ENCODE measurements around the gene STRAP.

The STRAP gene

GRCh38 chr12:15882118-15882971 is at the start of gene STRAP:
Gene STRAP, plus strand, starts transcription at chr12:15882387. Its CDS starts 321 bp downstream, at chr12:15882708.
- no peaks in the 10 kb centered on the region for H3K9me3 ChIP-seq
- H3K4me1 ChIP-seq: peaks cover 29% of the 10 kb centered on the region
- no peaks in the 10 kb centered on the region for H3K27me3 ChIP-seq (ENCODE audit: low read depth)
- in situ Hi-C loops (cut with MboI; ENCODE audit: low sequenced_read_pairs): loop anchor here (25.0 kb wide), 1 partner anchor 1095 kb away; no protein-coding TSS in a partner anchor
- peak; percentile 94 to 95 for DNase-seq (ENCODE audit: low spot score in 2 of 2)
- peaks cover 19% of the 10 kb centered on the region for H3K36me3 ChIP-seq (replicated peaks)
- H3K4me3 ChIP-seq: peak within 1 kb of the TSS; percentile 87

DNA sequence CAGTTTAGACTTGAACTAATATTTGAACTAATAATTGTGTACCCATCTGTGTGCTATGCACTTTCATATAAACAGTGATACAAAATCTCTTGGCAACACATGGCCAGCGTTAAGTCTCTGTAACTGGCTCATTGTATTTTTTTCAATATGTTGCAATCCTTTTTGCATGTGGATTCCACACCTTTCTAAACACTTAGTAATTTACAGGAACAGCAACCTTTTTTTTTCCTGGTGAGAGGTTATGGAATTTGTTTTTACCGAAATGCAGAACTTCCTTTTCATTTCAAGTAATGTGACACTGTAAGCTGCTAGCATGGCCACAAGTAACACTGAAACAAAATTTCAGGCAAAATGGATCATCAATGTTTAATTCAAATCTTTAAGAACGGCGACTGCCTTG is 47.6 kb upstream of the STRAP start:
- no peak for DNase-seq (ENCODE audit: low spot score in 2 of 2)
- in situ Hi-C loops (cut with MboI; ENCODE audit: low sequenced_read_pairs): no loop called here
- no peaks in the 10 kb centered on the region for H3K4me1 ChIP-seq

DNA sequence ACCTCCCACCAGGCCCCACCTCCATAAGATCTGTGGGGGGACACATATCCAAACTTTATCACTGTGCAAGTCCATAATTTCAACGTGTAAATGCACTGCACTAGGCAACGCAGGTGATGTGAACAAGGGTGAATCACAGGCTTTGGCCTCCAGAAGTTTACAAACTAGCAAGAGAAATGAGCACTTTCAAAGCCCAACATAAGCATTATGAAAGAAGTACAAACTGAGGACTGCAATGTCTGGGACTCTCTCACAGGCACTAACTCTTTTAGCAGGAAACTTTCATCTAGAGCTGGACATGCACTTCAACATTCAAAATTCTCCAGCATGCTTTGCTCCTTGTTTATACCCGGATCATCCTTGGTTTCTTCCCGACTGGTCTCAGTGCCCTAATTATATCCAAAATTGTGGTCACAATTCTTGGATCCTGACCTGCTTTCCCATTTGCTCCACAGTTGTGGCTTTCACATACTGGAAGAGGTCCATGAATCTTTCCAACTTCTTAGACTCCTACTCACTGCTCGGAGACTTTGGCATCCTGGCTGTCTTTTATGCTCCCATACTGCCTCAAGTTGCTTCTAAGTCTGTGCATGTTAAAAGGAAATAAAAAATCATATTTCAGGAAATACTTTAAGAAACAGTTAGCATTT is 44.9 kb upstream of the STRAP start:
- Histone ChIP-seq H3K27me3 (ENCODE audit: low read depth) (no peaks in the 10 kb centered on the region), H3K4me3 (no peak overlapping the region), H3K36me3 (replicated peaks) (no peaks in the 10 kb centered on the region), H3K4me1 (0 out of 2 replicates have a peak, but pooled peaks cover 3% of the 10 kb centered on the region), H3K9me3 (no peaks in the 10 kb centered on the region)
- no peak for DNase-seq (ENCODE audit: low spot score in 2 of 2)
- in situ Hi-C loops (cut with MboI; ENCODE audit: low sequenced_read_pairs): no loop called here

More for the DNA sequence above, 47.6 kb upstream of the STRAP start:
- Histone ChIP-seq H3K36me3 (replicated peaks) (no peaks in the 10 kb centered on the region), H3K27me3 (ENCODE audit: low read depth) (no peaks in the 10 kb centered on the region), H3K4me3 (no peak overlapping the region), H3K9me3 (no peaks in the 10 kb centered on the region)

DNA sequence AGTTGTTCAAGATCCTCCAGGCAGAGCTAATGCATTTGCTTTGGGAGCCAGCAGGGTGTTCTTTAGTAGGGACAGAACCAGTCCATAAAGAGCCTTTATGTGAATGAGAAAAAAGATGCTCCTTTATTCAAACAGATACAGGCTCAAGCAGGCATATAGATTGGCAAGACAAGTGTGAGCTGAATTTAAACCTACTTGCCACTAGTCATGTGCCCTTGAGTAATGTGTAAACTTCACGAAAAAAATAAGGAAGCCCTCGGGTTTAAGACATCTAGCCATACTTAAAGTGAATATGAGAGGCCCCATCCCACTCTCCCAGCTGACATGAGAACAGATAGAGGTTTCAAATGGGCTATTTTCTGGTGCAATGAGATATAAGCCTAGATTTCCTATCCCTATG is 43.1 kb upstream of the STRAP start:
- H3K4me1 ChIP-seq: 0 out of 2 replicates have a peak, but pooled peaks cover 3% of the 10 kb centered on the region

DNA sequence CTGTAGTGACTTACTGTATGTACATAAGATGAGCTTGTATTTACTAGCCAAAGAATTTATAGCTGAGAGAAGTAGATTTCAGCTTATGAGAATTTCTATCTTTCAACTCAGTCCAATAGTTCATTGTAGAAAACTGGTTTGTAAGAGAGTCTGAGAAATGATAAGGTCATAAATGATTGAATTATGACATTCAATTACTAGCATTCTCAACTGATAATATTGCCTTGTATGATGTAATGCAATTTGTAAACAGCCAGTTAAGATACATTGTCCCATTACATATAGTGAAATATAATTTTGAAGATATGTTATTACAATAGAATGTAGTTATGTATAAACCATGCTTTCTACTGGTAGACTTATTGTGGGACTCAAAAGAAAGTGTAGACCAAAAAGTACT is 42.5 kb upstream of the STRAP start:
- no peaks in the 10 kb centered on the region for H3K27me3 ChIP-seq (ENCODE audit: low read depth)
- no peaks in the 10 kb centered on the region for H3K9me3 ChIP-seq
- no peak for DNase-seq (ENCODE audit: low spot score in 2 of 2)
- no peaks in the 10 kb centered on the region for H3K36me3 ChIP-seq (replicated peaks)
- H3K4me3 ChIP-seq: no peak overlapping the region
- 0 out of 2 replicates have a peak, but pooled peaks cover 3% of the 10 kb centered on the region for H3K4me1 ChIP-seq
- in situ Hi-C loops (cut with MboI; ENCODE audit: low sequenced_read_pairs): no loop called here

More for the DNA sequence above, 43.1 kb upstream of the STRAP start:
- H3K9me3 ChIP-seq: no peaks in the 10 kb centered on the region
- DNase-seq (ENCODE audit: low spot score in 2 of 2): no peak
- H3K27me3 ChIP-seq (ENCODE audit: low read depth): no peaks in the 10 kb centered on the region
- no peak overlapping the region for H3K4me3 ChIP-seq
- in situ Hi-C loops (cut with MboI; ENCODE audit: low sequenced_read_pairs): no loop called here
- no peaks in the 10 kb centered on the region for H3K36me3 ChIP-seq (replicated peaks)

GRCh38 chr12:15842108-15842507 is 40.1 kb upstream of the STRAP start:
- no peaks in the 10 kb centered on the region for H3K9me3 ChIP-seq
- DNase-seq (ENCODE audit: low spot score in 2 of 2): no peak
- H3K4me3 ChIP-seq: no peak overlapping the region
- H3K27me3 ChIP-seq (ENCODE audit: low read depth): peaks cover 3% of the 10 kb centered on the region; the same call in 1 of the 2 replicates
- 0 out of 2 replicates have a peak, but pooled peaks cover 3% of the 10 kb centered on the region for H3K4me1 ChIP-seq
- H3K36me3 ChIP-seq (replicated peaks): no peaks in the 10 kb centered on the region
- in situ Hi-C loops (cut with MboI; ENCODE audit: low sequenced_read_pairs): no loop called here

DNA sequence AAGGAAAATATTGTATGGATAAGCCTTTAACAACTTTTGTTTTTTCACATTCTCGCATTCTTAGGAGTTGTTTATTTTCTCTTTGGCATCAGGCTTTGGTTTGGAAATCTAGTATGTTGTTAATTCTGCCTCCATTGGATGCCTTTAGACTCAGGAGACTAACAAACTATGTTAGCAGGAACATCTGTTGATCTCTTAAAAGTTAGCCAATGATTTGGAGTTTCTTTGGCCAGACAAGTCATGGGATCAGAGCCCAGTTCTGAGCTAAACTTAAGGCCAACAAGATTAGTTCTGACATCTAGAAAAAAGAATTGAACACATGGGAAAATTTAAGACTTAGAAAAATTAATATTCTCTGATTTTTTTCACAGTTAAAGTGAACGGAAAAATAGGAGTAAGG is 35.3 kb upstream of the STRAP start:
- no peak for DNase-seq (ENCODE audit: low spot score in 2 of 2)
- H3K36me3 ChIP-seq (replicated peaks): no peaks in the 10 kb centered on the region
- 0 out of 2 replicates have a peak, but pooled peaks cover 3% of the 10 kb centered on the region for H3K4me1 ChIP-seq
- no peak overlapping the region for H3K4me3 ChIP-seq
- no peaks in the 10 kb centered on the region for H3K9me3 ChIP-seq
- in situ Hi-C loops (cut with MboI; ENCODE audit: low sequenced_read_pairs): no loop called here
- H3K27me3 ChIP-seq (ENCODE audit: low read depth): peaks cover 3% of the 10 kb centered on the region; the same call in 1 of the 2 replicates

DNA sequence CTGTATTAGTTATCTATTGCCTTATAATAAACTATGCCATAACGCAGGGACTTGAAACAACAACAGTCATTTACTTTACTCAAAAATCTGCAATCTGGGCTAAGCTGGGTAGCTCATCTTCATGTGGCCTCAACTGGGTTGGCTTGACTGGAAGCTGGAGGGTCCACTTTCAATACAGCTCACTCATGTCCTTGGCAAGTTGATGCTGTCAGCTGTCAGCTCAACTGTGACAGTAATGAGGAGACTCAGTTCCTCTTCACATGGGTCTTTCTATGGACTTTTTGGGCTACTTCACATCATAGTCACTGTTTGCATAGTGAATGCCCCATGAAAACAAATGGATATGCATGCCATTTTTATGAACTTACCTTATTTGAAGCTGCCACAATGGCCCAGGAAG is 33.6 kb upstream of the STRAP start:
- Histone ChIP-seq H3K27me3 (ENCODE audit: low read depth) (peaks cover 3% of the 10 kb centered on the region; the same call in 1 of the 2 replicates), H3K4me1 (no peaks in the 10 kb centered on the region), H3K36me3 (replicated peaks) (no peaks in the 10 kb centered on the region), H3K4me3 (no peak overlapping the region), H3K9me3 (no peaks in the 10 kb centered on the region)
- in situ Hi-C loops (cut with MboI; ENCODE audit: low sequenced_read_pairs): no loop called here
- DNase-seq (ENCODE audit: low spot score in 2 of 2): no peak

DNA sequence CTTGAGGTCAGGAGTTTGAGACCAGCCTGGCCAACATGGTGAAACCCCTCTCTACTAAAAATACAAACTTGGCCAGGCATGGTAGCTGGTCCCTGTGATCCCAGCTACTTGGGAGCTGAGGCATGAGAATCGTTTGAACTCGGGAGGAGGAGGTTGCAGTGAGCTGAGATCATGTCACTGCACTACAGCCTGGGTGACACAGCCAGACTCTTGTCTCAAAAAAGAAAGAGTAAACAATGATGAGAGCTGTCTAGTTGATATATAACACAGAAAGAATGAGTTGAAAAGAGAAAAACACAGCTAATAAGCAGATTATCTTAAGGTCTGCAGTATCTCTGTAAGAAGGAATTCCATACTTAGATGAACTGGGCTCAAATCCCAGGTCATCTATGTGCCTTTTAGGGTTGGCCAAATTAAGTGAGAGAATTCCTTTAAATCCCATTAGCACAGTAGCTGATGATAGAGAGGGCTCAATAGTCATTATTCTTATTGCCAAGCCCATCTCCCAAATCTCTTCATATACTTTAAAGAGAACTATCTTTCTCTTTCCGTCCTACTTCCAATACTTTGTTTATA is 31.1 kb upstream of the STRAP start:
- Histone ChIP-seq H3K27me3 (ENCODE audit: low read depth) (peaks cover 3% of the 10 kb centered on the region; the same call in 1 of the 2 replicates), H3K4me3 (no peak overlapping the region), H3K9me3 (no peaks in the 10 kb centered on the region), H3K36me3 (replicated peaks) (no peaks in the 10 kb centered on the region), H3K4me1 (peaks cover 14% of the 10 kb centered on the region)
- in situ Hi-C loops (cut with MboI; ENCODE audit: low sequenced_read_pairs): loop anchor here (5.0 to 10.0 kb wide), 2 partner anchors 254 to 316 kb away; no protein-coding TSS in a partner anchor
- DNase-seq (ENCODE audit: low spot score in 2 of 2): no peak

GRCh38 chr12:15851919-15852318 is 30.3 kb upstream of the STRAP start:
- Histone ChIP-seq H3K9me3 (no peaks in the 10 kb centered on the region), H3K36me3 (replicated peaks) (no peaks in the 10 kb centered on the region), H3K4me1 (peaks cover 14% of the 10 kb centered on the region), H3K4me3 (no peak overlapping the region), H3K27me3 (ENCODE audit: low read depth) (no peaks in the 10 kb centered on the region)
- DNase-seq (ENCODE audit: low spot score in 2 of 2): no peak
- in situ Hi-C loops (cut with MboI; ENCODE audit: low sequenced_read_pairs): loop anchor here (5.0 to 10.0 kb wide), 2 partner anchors 255 to 317 kb away; no protein-coding TSS in a partner anchor

- no peak for DNase-seq (ENCODE audit: low spot score in 2 of 2)
- Histone ChIP-seq H3K27me3 (ENCODE audit: low read depth) (no peaks in the 10 kb centered on the region), H3K9me3 (no peaks in the 10 kb centered on the region), H3K36me3 (replicated peaks) (no peaks in the 10 kb centered on the region), H3K4me1 (peaks cover 14% of the 10 kb centered on the region), H3K4me3 (no peak overlapping the region)
- in situ Hi-C loops (cut with MboI; ENCODE audit: low sequenced_read_pairs): loop anchor here (5.0 to 10.0 kb wide), 2 partner anchors 255 to 318 kb away; no protein-coding TSS in a partner anchor
These were observed 29.8 kb upstream of the STRAP start for GRCh38 chr12:15852383-15852782.

DNA sequence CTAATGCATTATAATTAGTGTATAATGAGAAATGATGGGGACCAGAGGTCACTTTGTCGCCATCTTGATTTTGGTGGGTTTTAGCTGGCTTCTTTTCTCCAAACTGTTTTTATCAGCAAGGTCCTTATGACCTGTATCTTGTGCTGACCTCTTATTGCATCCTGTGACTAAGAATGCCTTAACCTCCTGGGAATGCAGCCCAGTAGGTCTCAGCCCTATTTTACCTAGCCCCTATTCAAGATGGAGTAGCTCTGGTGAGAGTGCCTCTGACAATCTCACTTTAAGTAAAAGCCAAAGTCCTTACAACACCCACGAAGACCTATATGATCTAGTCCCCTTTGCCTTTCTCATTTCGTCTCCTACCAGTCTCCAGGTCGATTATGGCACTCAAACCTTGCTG is 28.3 kb upstream of the STRAP start:
- no peak overlapping the region for H3K4me3 ChIP-seq
- H3K9me3 ChIP-seq: no peaks in the 10 kb centered on the region
- H3K4me1 ChIP-seq: peaks cover 21% of the 10 kb centered on the region
- no peaks in the 10 kb centered on the region for H3K36me3 ChIP-seq (replicated peaks)
- DNase-seq (ENCODE audit: low spot score in 2 of 2): no peak
- H3K27me3 ChIP-seq (ENCODE audit: low read depth): no peaks in the 10 kb centered on the region
- in situ Hi-C loops (cut with MboI; ENCODE audit: low sequenced_read_pairs): loop anchor here (5.0 to 10.0 kb wide), 2 partner anchors 257 to 319 kb away; no protein-coding TSS in a partner anchor

- Histone ChIP-seq H3K4me3 (no peak overlapping the region), H3K36me3 (replicated peaks) (no peaks in the 10 kb centered on the region), H3K27me3 (ENCODE audit: low read depth) (no peaks in the 10 kb centered on the region), H3K9me3 (no peaks in the 10 kb centered on the region), H3K4me1 (peaks cover 21% of the 10 kb centered on the region)
- in situ Hi-C loops (cut with MboI; ENCODE audit: low sequenced_read_pairs): loop anchor here (5.0 to 10.0 kb wide), 2 partner anchors 258 to 320 kb away; no protein-coding TSS in a partner anchor
- peak in 1 of 2 experiments; percentile 93 for DNase-seq (ENCODE audit: low spot score in 2 of 2)
These were observed 27.3 kb upstream of the STRAP start for GRCh38 chr12:15854916-15855315.

All from HAP-1 (cell line).